K562 (cell line): Measurements from ENCODE around the gene EYA2. TPM values are rescaled to one million over a fixed set of nuclear protein-coding genes. Genes with fewer than 3 reads are reported as not detected.

Experiments
- ATAC-seq: fragments of 200-7000 bp; cut with Tn5 transposase; 3 replicates; pipeline ENCODE4 v1.9.1; 2020; ENCODE audit warnings: moderate library complexity
- BruUV-seq: library from RNA; stranded (reverse); fragments of 400-500 nt; replicated peaks from 2 replicates; lab custom pipeline; 2021; lab: Mats Ljungman, UMichigan
- CTCF ChIA-PET: fragments of 300-600 bp; formaldehyde crosslinking; extraction: SDS; loops from one replicate; lab custom pipeline; 2021; ENCODE audit warnings: low intra/inter-chr PET ratio; lab: Yijun Ruan, JAX
- POLR2A ChIA-PET: fragments of 300-600, 350-650 bp; sonication (Branson Sonifier 250); formaldehyde crosslinking; extraction: SDS; loops from one replicate; lab custom pipeline; 2021; ENCODE audit warnings: antibody characterized with exemption, inconsistent platforms; lab: Yijun Ruan, JAX
- DNase-seq, 4 experiments: peaks; one replicate each; pipeline versions ENCODE4 v3.0.0 to v3.0.0-alpha.2; 2011 to 2018; ENCODE audit warnings: low spot score in 3 of 4, mixed read lengths in 3 of 4; ENCODE audit errors: extremely low read depth in 1 of 4
- FAIRE-seq: peaks from 2 replicates; lab custom pipeline; 2011; peaks lifted over from hg19 to GRCh38; lab: Jason Lieb, UNC
- H2AFZ ChIP-seq: 2 replicates; pipeline ENCODE4 v1.6.0; 2011; ENCODE audit warnings: low read depth, low read length, control low read depth, inconsistent platforms
- H3K27ac ChIP-seq: fragments of 200-600 bp; 3 replicates; pipeline ENCODE4 v1.8.0; 2011; ENCODE audit warnings: low read depth, mild to moderate bottlenecking, control low read depth, inconsistent platforms, low read length, moderate library complexity, mixed read lengths; ENCODE audit errors: extremely low read depth
- H3K27me3 ChIP-seq, 2 experiments: fragments of 300-600 bp in 1 of 2; 2 replicates in 1 of 2; 3 replicates in 1 of 2; pipeline versions ENCODE4 v1.6.0 to v1.8.0; 2011; ENCODE audit warnings: inconsistent platforms in 2 of 2, low read length in 2 of 2, mild to moderate bottlenecking in 1 of 2, mixed read lengths in 1 of 2, moderate library complexity in 1 of 2; ENCODE audit not compliant: control insufficient read depth in 2 of 2, insufficient read depth in 2 of 2
- H3K36me3 ChIP-seq: fragments of 300-600 bp; 3 replicates; pipeline ENCODE4 v1.8.0; 2011; ENCODE audit warnings: mild to moderate bottlenecking, low read length, inconsistent platforms; ENCODE audit not compliant: control insufficient read depth, insufficient read depth
- H3K4me1 ChIP-seq, 2 experiments: fragments of 200-600 bp in 1 of 2; replicated peaks in 1 of 2; 2 replicates in 1 of 2; 3 replicates in 1 of 2; pipeline versions ENCODE4 v1.5.1 to v1.8.0; 2011; ENCODE audit warnings: inconsistent platforms in 2 of 2, low read length in 2 of 2, mild to moderate bottlenecking in 1 of 2, mixed read lengths in 1 of 2, moderate library complexity in 1 of 2; ENCODE audit not compliant: control insufficient read depth in 2 of 2, insufficient read depth in 2 of 2
- H3K4me2 ChIP-seq: 2 replicates; pipeline ENCODE4 v1.6.1; 2011; ENCODE audit warnings: low read length, control low read depth, inconsistent platforms, mixed read lengths; ENCODE audit not compliant: insufficient read depth
- H3K4me3 ChIP-seq: fragments of 200-600 bp; sonication (generic), shearing (Covaris generic); 2 replicates; pipeline ENCODE4 v1.5.1; 2016; ENCODE audit warnings: control low read depth, inconsistent platforms
- H3K79me2 ChIP-seq: fragments of 200-600 bp; 3 replicates; pipeline ENCODE4 v1.8.0; 2011; ENCODE audit warnings: low read length, inconsistent platforms; ENCODE audit not compliant: control insufficient read depth, insufficient read depth
- H3K9ac ChIP-seq, 2 experiments: 2 replicates each; pipeline versions ENCODE4 v1.6.0 to v1.6.1; 2011; ENCODE audit warnings: low read depth in 2 of 2, low read length in 2 of 2, control low read depth in 1 of 2, inconsistent platforms in 1 of 2, mild to moderate bottlenecking in 1 of 2, mixed read lengths in 1 of 2; ENCODE audit not compliant: insufficient read depth in 1 of 2
- H3K9me1 ChIP-seq: one replicate; pipeline ENCODE4 v1.6.0; 2011; ENCODE audit warnings: inconsistent platforms, mild to moderate bottlenecking, low read length, moderate library complexity; ENCODE audit not compliant: control insufficient read depth, insufficient read depth
- H3K9me3 ChIP-seq: replicated peaks from 2 replicates; pipeline ENCODE4 v1.5.1; 2011; ENCODE audit warnings: low read depth, low read length, inconsistent platforms; ENCODE audit not compliant: control insufficient read depth, insufficient read depth
- H4K20me1 ChIP-seq: replicated peaks from 2 replicates; pipeline ENCODE4 v1.6.1; 2011; ENCODE audit warnings: low read length, inconsistent platforms, mixed read lengths; ENCODE audit not compliant: control insufficient read depth, insufficient read depth
- IRF2 ChIP-seq: sonication (generic); formaldehyde crosslinking; IDR thresholded peaks from 2 replicates; pipeline ENCODE4 v1.8.1; 2022; ENCODE audit warnings: mild to moderate bottlenecking, missing genetic modification reagents
- KDM4B ChIP-seq, 2 experiments: fragments of 450-650 bp in 1 of 2; sonication (generic) in 1 of 2; IDR thresholded peaks; 2 replicates each; pipeline ENCODE4 v1.6.1; 2016 to 2017; ENCODE audit warnings: borderline replicate concordance in 2 of 2, antibody characterized with exemption in 1 of 2, low read depth in 1 of 2, mild to moderate bottlenecking in 1 of 2
- MXI1 ChIP-seq: IDR thresholded peaks from 2 replicates; pipeline ENCODE4 v1.6.1; 2011; ENCODE audit warnings: low read depth, mild to moderate bottlenecking, improper control_type of control experiment, low read length
- TEAD4 ChIP-seq, 2 experiments: sonication (generic) in 1 of 2; formaldehyde crosslinking in 1 of 2; IDR thresholded peaks; 2 replicates each; pipeline versions ENCODE4 v1.6.1 to v1.8.0; 2012 to 2022; ENCODE audit warnings: borderline replicate concordance in 1 of 2, inconsistent platforms in 1 of 2, low read length in 1 of 2, mild to moderate bottlenecking in 1 of 2, missing genetic modification reagents in 1 of 2
- ZNF395 ChIP-seq: fragments of 200-800 bp; sonication (Bioruptor generic); IDR thresholded peaks from 2 replicates; pipeline ENCODE4 v1.6.1; 2017; ENCODE audit warnings: missing genetic modification characterization, missing compliant biosample characterization
- WGBS: fragments of 100-300 bp; shearing (Covaris generic); methylation state at CpG from one replicate; pipeline ENCODE4 v1.1.6; 2016; ENCODE audit warnings: low coverage, mixed read lengths; ENCODE audit not compliant: insufficient coverage; ENCODE audit errors: missing lambda C conversion rate; 5-methylcytosine and 5-hydroxymethylcytosine counted together
- in situ Hi-C: fragments of 300-500 bp; cut with MboI; formaldehyde crosslinking; loops from 4 replicates; pipeline ENCODE4 v1.15.0; 2018; ENCODE audit warnings: inconsistent platforms, mixed read lengths
- intact Hi-C: fragments of 100-400 bp; cut with micrococcal nuclease; formaldehyde crosslinking; loops from 2 replicates; pipeline ENCODE4 v1.14.2; 2022
- polyA plus RNA-seq, 8 experiments: library from polyadenylated mRNA; depleted of rRNA in 4 of 8; stranded (reverse) in 5 of 8; unstranded in 3 of 8; fragments of >200 nt; fragmentation: Nextera tagmentation in 2 of 8; fragmentation: Illumina TruSeq in 1 of 8; extraction: Ambion mirVana in 2 of 8; extraction: Trizol in 1 of 8; gene quantifications; 2 replicates each; pipeline versions ENCODE4 v1.2.1 to v1.2.3, GENCODE V29; 2011 to 2014; ENCODE audit warnings: inconsistent platforms in 1 of 8, missing spikeins in 1 of 8
- total RNA-seq, 7 experiments: library from RNA; depleted of rRNA in 6 of 7; stranded (reverse); fragments of >200 nt in 6 of 7; fragmentation: Illumina TruSeq in 2 of 7; extraction: Trizol in 2 of 7; gene quantifications; 2 replicates each; pipeline versions ENCODE4 v1.2.1 to v1.2.3, GENCODE V29; 2011 to 2021; ENCODE audit warnings: low replicate concordance in 1 of 7

Gene EYA2
- total and polyA plus RNA-seq, 9 of the 15 experiments (the other 6 are each of a cell fraction or from before 2014, with no cell fraction given) = 0.03 TPM; not detected in 8

GRCh38 chr20:47106786-47107185, 212.1 kb downstream of the EYA2 start:
- DNase-seq (no peak), ATAC-seq (no peak), FAIRE-seq (no peak)
- Histone ChIP-seq H3K4me1 (no peaks in the 10 kb centered on the region), H3K36me3 (no peaks in the 10 kb centered on the region), H3K27me3 (no peaks in the 10 kb centered on the region), H3K79me2 (no peaks in the 10 kb centered on the region), H4K20me1 (no peaks in the 10 kb centered on the region), H2AFZ (no peak overlapping the region), H3K4me3 (no peak overlapping the region), H3K9me3 (no peaks in the 10 kb centered on the region; the same call in 1 of the 2 replicates), H3K9me1 (no peaks in the 10 kb centered on the region), H3K4me2 (no peak overlapping the region), H3K9ac (no peak overlapping the region), H3K27ac (no peak overlapping the region)
- no TSS peak for BruUV-seq
- ChIA-PET POLR2A (no interaction called here), CTCF (no interaction called here)
- TF ChIP-seq KDM4B (IDR thresholded peaks at IDR 0.05; ENCODE audit: borderline replicate concordance in 2 of 2, low read depth in 1 of 2) (no peak), TEAD4 (IDR thresholded peaks at IDR 0.05; ENCODE audit: low read length) (no peak), TEAD4 (CRISPR knock-in tag; IDR thresholded peaks at IDR 0.05; ENCODE audit: borderline replicate concordance) (no peak), IRF2 (CRISPR knock-in tag) (no peak), MXI1 (no peak), ZNF395 (CRISPR knock-in tag) (no peak)
- in situ Hi-C loops (no loop called here), intact Hi-C loops (no loop called here)
- 2% methylated on average over 7 of the region's 7 CpGs for WGBS
